K562 (cell line): ENCODE data around the gene ACTR1B.

Source experiments
- NR2C1 ChIP-seq, 2 experiments: fragments of 450-650 bp; IDR thresholded peaks; 2 replicates each; pipeline ENCODE4 v1.6.1; 2017; ENCODE audit warnings: mild to moderate bottlenecking in 2 of 2, antibody characterized with exemption in 1 of 2, inconsistent platforms in 1 of 2, missing compliant biosample characterization in 1 of 2, missing genetic modification characterization in 1 of 2
- RAD21 ChIP-seq, 2 experiments: fragments of 250-450 bp in 1 of 2; fragments of 450-650 bp in 1 of 2; sonication (Bioruptor Pico) in 1 of 2; formaldehyde crosslinking in 1 of 2; IDR thresholded peaks in 1 of 2; conservative IDR thresholded peaks in 1 of 2; 2 replicates each; pipeline versions ENCODE4 v1.4.0 to v1.8.0; 2020 to 2022; ENCODE audit warnings: mild to moderate bottlenecking in 2 of 2, moderate library complexity in 1 of 2
- XRCC4 ChIP-seq: IDR thresholded peaks from one replicate; pipeline ENCODE4 v1.6.1; 2011; ENCODE audit not compliant: insufficient read depth, insufficient read length; ENCODE audit errors: extremely low read depth
- ZBTB7A ChIP-seq: IDR thresholded peaks from 2 replicates; pipeline ENCODE4 v1.6.1; 2011; ENCODE audit warnings: low read depth, mild to moderate bottlenecking, low read length, moderate library complexity, borderline replicate concordance; ENCODE audit not compliant: control insufficient read depth
- ZNF121 ChIP-seq: sonication (generic); formaldehyde crosslinking; conservative IDR thresholded peaks from 2 replicates; pipeline ENCODE4 v1.8.0; 2022; ENCODE audit warnings: missing genetic modification reagents
- TF ChIP-seq, protein P1 (sequence below): sonication (generic); formaldehyde crosslinking; IDR thresholded peaks from 2 replicates; pipeline ENCODE4 v1.4.0; 2020; ENCODE audit warnings: mild to moderate bottlenecking, missing genetic modification reagents
- TF ChIP-seq, protein P2 (sequence below): sonication (generic); formaldehyde crosslinking; IDR thresholded peaks from 2 replicates; pipeline ENCODE4 v1.8.1; 2023; ENCODE audit warnings: mild to moderate bottlenecking, missing genetic modification reagents

- TF ChIP-seq, protein P1, sequence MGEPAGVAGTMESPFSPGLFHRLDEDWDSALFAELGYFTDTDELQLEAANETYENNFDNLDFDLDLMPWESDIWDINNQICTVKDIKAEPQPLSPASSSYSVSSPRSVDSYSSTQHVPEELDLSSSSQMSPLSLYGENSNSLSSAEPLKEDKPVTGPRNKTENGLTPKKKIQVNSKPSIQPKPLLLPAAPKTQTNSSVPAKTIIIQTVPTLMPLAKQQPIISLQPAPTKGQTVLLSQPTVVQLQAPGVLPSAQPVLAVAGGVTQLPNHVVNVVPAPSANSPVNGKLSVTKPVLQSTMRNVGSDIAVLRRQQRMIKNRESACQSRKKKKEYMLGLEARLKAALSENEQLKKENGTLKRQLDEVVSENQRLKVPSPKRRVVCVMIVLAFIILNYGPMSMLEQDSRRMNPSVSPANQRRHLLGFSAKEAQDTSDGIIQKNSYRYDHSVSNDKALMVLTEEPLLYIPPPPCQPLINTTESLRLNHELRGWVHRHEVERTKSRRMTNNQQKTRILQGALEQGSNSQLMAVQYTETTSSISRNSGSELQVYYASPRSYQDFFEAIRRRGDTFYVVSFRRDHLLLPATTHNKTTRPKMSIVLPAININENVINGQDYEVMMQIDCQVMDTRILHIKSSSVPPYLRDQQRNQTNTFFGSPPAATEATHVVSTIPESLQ (CRISPR knock-in tag): no peak
- no peak for TF ChIP-seq RAD21 (CRISPR knock-in tag; conservative IDR thresholded peaks at IDR 0.05 in 1 of 2, IDR thresholded peaks at IDR 0.05 in 1 of 2)
- no peak for TF ChIP-seq ZNF121 (CRISPR knock-in tag)
- TF ChIP-seq ZBTB7A: no peak
- TF ChIP-seq, protein P2, sequence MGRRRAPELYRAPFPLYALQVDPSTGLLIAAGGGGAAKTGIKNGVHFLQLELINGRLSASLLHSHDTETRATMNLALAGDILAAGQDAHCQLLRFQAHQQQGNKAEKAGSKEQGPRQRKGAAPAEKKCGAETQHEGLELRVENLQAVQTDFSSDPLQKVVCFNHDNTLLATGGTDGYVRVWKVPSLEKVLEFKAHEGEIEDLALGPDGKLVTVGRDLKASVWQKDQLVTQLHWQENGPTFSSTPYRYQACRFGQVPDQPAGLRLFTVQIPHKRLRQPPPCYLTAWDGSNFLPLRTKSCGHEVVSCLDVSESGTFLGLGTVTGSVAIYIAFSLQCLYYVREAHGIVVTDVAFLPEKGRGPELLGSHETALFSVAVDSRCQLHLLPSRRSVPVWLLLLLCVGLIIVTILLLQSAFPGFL: no peak
- no peak for TF ChIP-seq XRCC4
- no peak for TF ChIP-seq NR2C1 (IDR thresholded peaks at IDR 0.05)
- TF ChIP-seq NR2C1 (tag; IDR thresholded peaks at IDR 0.05): no peak
Observed at GRCh38 chr2:97706708-97707345, 43.0 kb upstream of the ACTR1B start.
